ENCODE measurements around the gene NEDD4L.

The NEDD4L gene

GRCh38 chr18:58186258-58186948 lies 142.4 kb downstream of the NEDD4L start:
- ATAC-seq = no peak

- ATAC-seq = no peak
These were observed 143.6 kb downstream of the NEDD4L start for GRCh38 chr18:58187674-58188073.

- ATAC-seq = no peak
These were observed 145.0 kb downstream of the NEDD4L start for GRCh38 chr18:58188996-58189395.

GRCh38 chr18:58190842-58191530 lies 147.0 kb downstream of the NEDD4L start:
- no peak for ATAC-seq

- ATAC-seq = no peak
These were observed 147.6 kb downstream of the NEDD4L start for GRCh38 chr18:58191626-58192025.

GRCh38 chr18:58192519-58192918 lies 148.5 kb downstream of the NEDD4L start:
- no peak for ATAC-seq

- ATAC-seq = no peak
These were observed 150.0 kb downstream of the NEDD4L start for GRCh38 chr18:58194028-58194427.

GRCh38 chr18:58195278-58195765 lies 151.3 kb downstream of the NEDD4L start:
- ATAC-seq = peak; percentile 35 to 68

GRCh38 chr18:58196164-58196563 lies 152.1 kb downstream of the NEDD4L start:
- no peak for ATAC-seq

- no peak for ATAC-seq
These were observed 153.2 kb downstream of the NEDD4L start for GRCh38 chr18:58196881-58197872.

- no peak for ATAC-seq
These were observed 157.2 kb downstream of the NEDD4L start for GRCh38 chr18:58201268-58201667.

- no peak for ATAC-seq
These were observed 158.0 kb downstream of the NEDD4L start for GRCh38 chr18:58201733-58202730.

GRCh38 chr18:58204776-58205442 lies 160.9 kb downstream of the NEDD4L start:
- ATAC-seq = no peak

- no peak for ATAC-seq
These were observed 161.6 kb downstream of the NEDD4L start for GRCh38 chr18:58205443-58206160.

GRCh38 chr18:58207520-58208152 lies 163.6 kb downstream of the NEDD4L start:
- ATAC-seq = no peak

- no peak for ATAC-seq
These were observed 164.3 kb downstream of the NEDD4L start for GRCh38 chr18:58208207-58208932.

- no peak for ATAC-seq
These were observed 165.3 kb downstream of the NEDD4L start for GRCh38 chr18:58209326-58209725.

- no peak for ATAC-seq
These were observed 167.5 kb downstream of the NEDD4L start for GRCh38 chr18:58211510-58211909.

- peak in 1 of 2 donors; percentile 45 for ATAC-seq
These were observed 168.2 kb downstream of the NEDD4L start for GRCh38 chr18:58212274-58212673.

Measured in activated CD4-positive, CD25-positive, alpha-beta regulatory T cell treated with anti-CD3 and anti-CD28 coated beads, Interleukin-2, amount 50 U/mL, for 24 hours (primary cell).